WTC11 (cell line): Measurements from ENCODE around the gene PDE4A. TPM values are rescaled to one million over a fixed set of nuclear protein-coding genes. Genes with fewer than 3 reads are reported as not detected.

Experiments used
- CBFB ChIP-seq: sonication (generic); formaldehyde crosslinking; IDR thresholded peaks from 2 replicates; pipeline ENCODE4 v1.8.1; 2022; ENCODE audit warnings: mild to moderate bottlenecking, low read depth, missing genetic modification reagents
- EMX1 ChIP-seq: fragments of 250-450 bp; sonication (Bioruptor Pico); IDR thresholded peaks from 2 replicates; pipeline ENCODE4 v1.8.0; 2021; ENCODE audit warnings: mild to moderate bottlenecking
- FOXP1 ChIP-seq: sonication (generic); formaldehyde crosslinking; IDR thresholded peaks from 2 replicates; pipeline ENCODE4 v1.8.0; 2022; ENCODE audit warnings: missing genetic modification reagents, mild to moderate bottlenecking, moderate library complexity, borderline replicate concordance
- HMGA2 ChIP-seq: fragments of 250-450 bp; sonication (Bioruptor Pico); IDR thresholded peaks from 2 replicates; pipeline ENCODE4 v1.4.0; 2021; ENCODE audit warnings: mild to moderate bottlenecking, moderate library complexity
- IRF2 ChIP-seq: sonication (generic); formaldehyde crosslinking; IDR thresholded peaks from 2 replicates; pipeline ENCODE4 v1.8.0; 2022; ENCODE audit warnings: low read depth, missing genetic modification reagents, borderline replicate concordance
- JUN ChIP-seq: sonication (generic); formaldehyde crosslinking; IDR thresholded peaks from 2 replicates; pipeline ENCODE4 v1.8.0; 2023; ENCODE audit warnings: mild to moderate bottlenecking, missing genetic modification reagents
- KAT7 ChIP-seq: sonication (generic); formaldehyde crosslinking; IDR thresholded peaks from 2 replicates; pipeline ENCODE4 v1.8.1; 2023; ENCODE audit warnings: missing genetic modification reagents, mild to moderate bottlenecking, borderline replicate concordance
- MXD4 ChIP-seq: fragments of 250-450 bp; sonication (Bioruptor Pico); IDR thresholded peaks from 2 replicates; pipeline ENCODE4 v1.8.0; 2021; ENCODE audit warnings: mild to moderate bottlenecking, moderate library complexity, borderline replicate concordance
- NFATC4 ChIP-seq: fragments of 250-450 bp; sonication (Bioruptor Pico); IDR thresholded peaks from 2 replicates; pipeline ENCODE4 v1.9.0; 2021; ENCODE audit warnings: mild to moderate bottlenecking
- NFE2L1 ChIP-seq: sonication (generic); formaldehyde crosslinking; IDR thresholded peaks from 2 replicates; pipeline ENCODE4 v1.8.1; 2023; ENCODE audit warnings: missing genetic modification reagents
- NR1H2 ChIP-seq: sonication (generic); formaldehyde crosslinking; IDR thresholded peaks from 2 replicates; pipeline ENCODE4 v1.9.0; 2021; ENCODE audit warnings: mild to moderate bottlenecking, moderate library complexity, missing genetic modification reagents
- PRRX2 ChIP-seq: fragments of 250-450 bp; sonication (Bioruptor Pico); IDR thresholded peaks from 2 replicates; pipeline ENCODE4 v1.8.0; 2021; ENCODE audit warnings: mild to moderate bottlenecking
- SMAD3 ChIP-seq: sonication (generic); formaldehyde crosslinking; IDR thresholded peaks from 2 replicates; pipeline ENCODE4 v1.8.0; 2022; ENCODE audit warnings: missing genetic modification reagents, mild to moderate bottlenecking, borderline replicate concordance
- TEAD4 ChIP-seq: sonication (generic); formaldehyde crosslinking; IDR thresholded peaks from 2 replicates; pipeline ENCODE4 v1.8.0; 2022; ENCODE audit warnings: mild to moderate bottlenecking, missing genetic modification reagents
- TP53 ChIP-seq: sonication (generic); formaldehyde crosslinking; IDR thresholded peaks from 2 replicates; pipeline ENCODE4 v1.8.1; 2023; ENCODE audit warnings: mild to moderate bottlenecking, missing genetic modification reagents
- ZBTB21 ChIP-seq: sonication (generic); formaldehyde crosslinking; IDR thresholded peaks from 2 replicates; pipeline ENCODE4 v1.8.1; 2023; ENCODE audit warnings: mild to moderate bottlenecking, missing genetic modification reagents, borderline replicate concordance
- ZNF121 ChIP-seq: sonication (generic); formaldehyde crosslinking; IDR thresholded peaks from 2 replicates; pipeline ENCODE4 v1.8.0; 2023; ENCODE audit warnings: missing genetic modification reagents
- ZNF263 ChIP-seq: sonication (generic); formaldehyde crosslinking; IDR thresholded peaks from 2 replicates; pipeline ENCODE4 v1.8.1; 2022; ENCODE audit warnings: low read depth, mild to moderate bottlenecking, moderate library complexity, missing genetic modification reagents
- ZNF423 ChIP-seq: fragments of 250-450 bp; sonication (Bioruptor Pico); IDR thresholded peaks from 2 replicates; pipeline ENCODE4 v2.1.2; 2022; ENCODE audit warnings: mild to moderate bottlenecking, moderate library complexity
- ZNF671 ChIP-seq: fragments of 250-450 bp; sonication (Bioruptor Pico); IDR thresholded peaks from 2 replicates; pipeline ENCODE4 v1.8.0; 2021; ENCODE audit warnings: mild to moderate bottlenecking
- total RNA-seq: library from RNA; stranded (reverse); gene quantifications from 3 replicates; pipeline ENCODE4 v1.2.3, GENCODE V29; 2021
- TF ChIP-seq, protein P1 (sequence below): sonication (generic); formaldehyde crosslinking; IDR thresholded peaks from 2 replicates; pipeline ENCODE4 v1.8.1; 2022; ENCODE audit warnings: low read depth, mild to moderate bottlenecking, moderate library complexity, missing genetic modification reagents, borderline replicate concordance
- TF ChIP-seq, protein P2 (sequence below): fragments of 250-450 bp; sonication (Bioruptor Pico); IDR thresholded peaks from 2 replicates; pipeline ENCODE4 v1.9.0; 2021; ENCODE audit warnings: mild to moderate bottlenecking
- TF ChIP-seq, protein P3 (sequence below): sonication (generic); formaldehyde crosslinking; conservative IDR thresholded peaks from 2 replicates; pipeline ENCODE4 v1.8.1; 2023; ENCODE audit warnings: mild to moderate bottlenecking, low read depth, missing genetic modification reagents, moderate library complexity
- TF ChIP-seq, protein P4 (sequence below): sonication (generic); formaldehyde crosslinking; IDR thresholded peaks from 2 replicates; pipeline ENCODE4 v1.8.1; 2023; ENCODE audit warnings: mild to moderate bottlenecking, missing genetic modification reagents, moderate library complexity
- TF ChIP-seq, protein P5 (sequence below): fragments of 250-450 bp; sonication (Bioruptor Pico); IDR thresholded peaks from 2 replicates; pipeline ENCODE4 v1.9.0; 2021; ENCODE audit warnings: mild to moderate bottlenecking, borderline replicate concordance
- TF ChIP-seq, protein P6 (sequence below): sonication (generic); formaldehyde crosslinking; IDR thresholded peaks from 2 replicates; pipeline ENCODE4 v1.8.0; 2022; ENCODE audit warnings: missing genetic modification reagents
- TF ChIP-seq, protein P7 (sequence below): sonication (generic); formaldehyde crosslinking; IDR thresholded peaks from 2 replicates; pipeline ENCODE4 v1.8.1; 2023; ENCODE audit warnings: mild to moderate bottlenecking, missing genetic modification reagents

Gene PDE4A
- total RNA-seq, 1 experiment from 2014 or later = 5.9 TPM

DNA sequence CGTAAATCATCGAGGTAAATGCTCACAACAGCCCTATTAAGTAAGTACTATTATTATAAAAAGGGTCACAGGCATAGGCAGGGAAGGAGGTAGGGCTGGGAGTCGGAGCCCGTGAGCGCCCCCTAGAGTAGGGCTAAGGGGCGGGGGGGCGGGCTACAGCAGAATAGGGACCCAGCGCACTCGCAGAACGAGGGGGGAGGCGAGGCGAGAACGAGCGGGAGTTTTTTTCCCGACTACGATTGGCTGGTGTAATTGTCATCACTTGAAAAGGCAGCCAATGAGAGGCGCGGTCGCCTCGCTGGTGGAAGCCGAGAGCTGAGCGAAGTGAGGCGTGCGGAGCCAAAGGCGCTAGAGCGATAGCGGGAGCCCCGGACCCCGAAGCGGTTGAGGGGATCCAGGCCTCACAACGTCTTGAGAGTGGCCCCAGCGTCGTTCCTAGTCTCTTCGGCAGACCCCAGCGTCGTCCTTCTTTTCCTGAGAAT lies 58.6 kb downstream of the PDE4A start (continued):
- TF ChIP-seq TP53 (CRISPR knock-in tag) (no peak), NR1H2 (no peak), ZNF671 (CRISPR knock-in tag) (no peak), CBFB (CRISPR knock-in tag) (no peak), NFATC4 (no peak), HMGA2 (CRISPR knock-in tag) (no peak), NFE2L1 (CRISPR knock-in tag) (peak; percentile 74; the same call in 1 of the 2 replicates), ZBTB21 (CRISPR knock-in tag) (no peak), PRRX2 (CRISPR knock-in tag) (no peak), ZNF423 (no peak), EMX1 (CRISPR knock-in tag) (no peak), MXD4 (CRISPR knock-in tag) (no peak), TEAD4 (no peak), KAT7 (CRISPR knock-in tag) (no peak), IRF2 (no peak), SMAD3 (CRISPR knock-in tag) (peak; percentile 79), JUN (CRISPR knock-in tag) (0 out of 2 replicates have a peak, but pooled peaks have one; percentile 35), FOXP1 (CRISPR knock-in tag) (peak; percentile 57; the same call in 1 of the 2 replicates), ZNF263 (CRISPR knock-in tag) (no peak), ZNF121 (no peak)
- TF ChIP-seq, protein P1, sequence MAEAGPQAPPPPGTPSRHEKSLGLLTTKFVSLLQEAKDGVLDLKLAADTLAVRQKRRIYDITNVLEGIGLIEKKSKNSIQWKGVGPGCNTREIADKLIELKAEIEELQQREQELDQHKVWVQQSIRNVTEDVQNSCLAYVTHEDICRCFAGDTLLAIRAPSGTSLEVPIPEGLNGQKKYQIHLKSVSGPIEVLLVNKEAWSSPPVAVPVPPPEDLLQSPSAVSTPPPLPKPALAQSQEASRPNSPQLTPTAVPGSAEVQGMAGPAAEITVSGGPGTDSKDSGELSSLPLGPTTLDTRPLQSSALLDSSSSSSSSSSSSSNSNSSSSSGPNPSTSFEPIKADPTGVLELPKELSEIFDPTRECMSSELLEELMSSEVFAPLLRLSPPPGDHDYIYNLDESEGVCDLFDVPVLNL (CRISPR knock-in tag) = no peak
- TF ChIP-seq, protein P2, sequence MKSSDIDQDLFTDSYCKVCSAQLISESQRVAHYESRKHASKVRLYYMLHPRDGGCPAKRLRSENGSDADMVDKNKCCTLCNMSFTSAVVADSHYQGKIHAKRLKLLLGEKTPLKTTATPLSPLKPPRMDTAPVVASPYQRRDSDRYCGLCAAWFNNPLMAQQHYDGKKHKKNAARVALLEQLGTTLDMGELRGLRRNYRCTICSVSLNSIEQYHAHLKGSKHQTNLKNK (CRISPR knock-in tag) = no peak
- TF ChIP-seq, protein P3, sequence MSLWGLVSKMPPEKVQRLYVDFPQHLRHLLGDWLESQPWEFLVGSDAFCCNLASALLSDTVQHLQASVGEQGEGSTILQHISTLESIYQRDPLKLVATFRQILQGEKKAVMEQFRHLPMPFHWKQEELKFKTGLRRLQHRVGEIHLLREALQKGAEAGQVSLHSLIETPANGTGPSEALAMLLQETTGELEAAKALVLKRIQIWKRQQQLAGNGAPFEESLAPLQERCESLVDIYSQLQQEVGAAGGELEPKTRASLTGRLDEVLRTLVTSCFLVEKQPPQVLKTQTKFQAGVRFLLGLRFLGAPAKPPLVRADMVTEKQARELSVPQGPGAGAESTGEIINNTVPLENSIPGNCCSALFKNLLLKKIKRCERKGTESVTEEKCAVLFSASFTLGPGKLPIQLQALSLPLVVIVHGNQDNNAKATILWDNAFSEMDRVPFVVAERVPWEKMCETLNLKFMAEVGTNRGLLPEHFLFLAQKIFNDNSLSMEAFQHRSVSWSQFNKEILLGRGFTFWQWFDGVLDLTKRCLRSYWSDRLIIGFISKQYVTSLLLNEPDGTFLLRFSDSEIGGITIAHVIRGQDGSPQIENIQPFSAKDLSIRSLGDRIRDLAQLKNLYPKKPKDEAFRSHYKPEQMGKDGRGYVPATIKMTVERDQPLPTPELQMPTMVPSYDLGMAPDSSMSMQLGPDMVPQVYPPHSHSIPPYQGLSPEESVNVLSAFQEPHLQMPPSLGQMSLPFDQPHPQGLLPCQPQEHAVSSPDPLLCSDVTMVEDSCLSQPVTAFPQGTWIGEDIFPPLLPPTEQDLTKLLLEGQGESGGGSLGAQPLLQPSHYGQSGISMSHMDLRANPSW (CRISPR knock-in tag) = no peak
- TF ChIP-seq, protein P4, sequence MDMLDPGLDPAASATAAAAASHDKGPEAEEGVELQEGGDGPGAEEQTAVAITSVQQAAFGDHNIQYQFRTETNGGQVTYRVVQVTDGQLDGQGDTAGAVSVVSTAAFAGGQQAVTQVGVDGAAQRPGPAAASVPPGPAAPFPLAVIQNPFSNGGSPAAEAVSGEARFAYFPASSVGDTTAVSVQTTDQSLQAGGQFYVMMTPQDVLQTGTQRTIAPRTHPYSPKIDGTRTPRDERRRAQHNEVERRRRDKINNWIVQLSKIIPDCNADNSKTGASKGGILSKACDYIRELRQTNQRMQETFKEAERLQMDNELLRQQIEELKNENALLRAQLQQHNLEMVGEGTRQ = no peak
- TF ChIP-seq, protein P5, sequence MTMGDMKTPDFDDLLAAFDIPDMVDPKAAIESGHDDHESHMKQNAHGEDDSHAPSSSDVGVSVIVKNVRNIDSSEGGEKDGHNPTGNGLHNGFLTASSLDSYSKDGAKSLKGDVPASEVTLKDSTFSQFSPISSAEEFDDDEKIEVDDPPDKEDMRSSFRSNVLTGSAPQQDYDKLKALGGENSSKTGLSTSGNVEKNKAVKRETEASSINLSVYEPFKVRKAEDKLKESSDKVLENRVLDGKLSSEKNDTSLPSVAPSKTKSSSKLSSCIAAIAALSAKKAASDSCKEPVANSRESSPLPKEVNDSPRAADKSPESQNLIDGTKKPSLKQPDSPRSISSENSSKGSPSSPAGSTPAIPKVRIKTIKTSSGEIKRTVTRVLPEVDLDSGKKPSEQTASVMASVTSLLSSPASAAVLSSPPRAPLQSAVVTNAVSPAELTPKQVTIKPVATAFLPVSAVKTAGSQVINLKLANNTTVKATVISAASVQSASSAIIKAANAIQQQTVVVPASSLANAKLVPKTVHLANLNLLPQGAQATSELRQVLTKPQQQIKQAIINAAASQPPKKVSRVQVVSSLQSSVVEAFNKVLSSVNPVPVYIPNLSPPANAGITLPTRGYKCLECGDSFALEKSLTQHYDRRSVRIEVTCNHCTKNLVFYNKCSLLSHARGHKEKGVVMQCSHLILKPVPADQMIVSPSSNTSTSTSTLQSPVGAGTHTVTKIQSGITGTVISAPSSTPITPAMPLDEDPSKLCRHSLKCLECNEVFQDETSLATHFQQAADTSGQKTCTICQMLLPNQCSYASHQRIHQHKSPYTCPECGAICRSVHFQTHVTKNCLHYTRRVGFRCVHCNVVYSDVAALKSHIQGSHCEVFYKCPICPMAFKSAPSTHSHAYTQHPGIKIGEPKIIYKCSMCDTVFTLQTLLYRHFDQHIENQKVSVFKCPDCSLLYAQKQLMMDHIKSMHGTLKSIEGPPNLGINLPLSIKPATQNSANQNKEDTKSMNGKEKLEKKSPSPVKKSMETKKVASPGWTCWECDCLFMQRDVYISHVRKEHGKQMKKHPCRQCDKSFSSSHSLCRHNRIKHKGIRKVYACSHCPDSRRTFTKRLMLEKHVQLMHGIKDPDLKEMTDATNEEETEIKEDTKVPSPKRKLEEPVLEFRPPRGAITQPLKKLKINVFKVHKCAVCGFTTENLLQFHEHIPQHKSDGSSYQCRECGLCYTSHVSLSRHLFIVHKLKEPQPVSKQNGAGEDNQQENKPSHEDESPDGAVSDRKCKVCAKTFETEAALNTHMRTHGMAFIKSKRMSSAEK (CRISPR knock-in tag) = no peak
- TF ChIP-seq, protein P6, sequence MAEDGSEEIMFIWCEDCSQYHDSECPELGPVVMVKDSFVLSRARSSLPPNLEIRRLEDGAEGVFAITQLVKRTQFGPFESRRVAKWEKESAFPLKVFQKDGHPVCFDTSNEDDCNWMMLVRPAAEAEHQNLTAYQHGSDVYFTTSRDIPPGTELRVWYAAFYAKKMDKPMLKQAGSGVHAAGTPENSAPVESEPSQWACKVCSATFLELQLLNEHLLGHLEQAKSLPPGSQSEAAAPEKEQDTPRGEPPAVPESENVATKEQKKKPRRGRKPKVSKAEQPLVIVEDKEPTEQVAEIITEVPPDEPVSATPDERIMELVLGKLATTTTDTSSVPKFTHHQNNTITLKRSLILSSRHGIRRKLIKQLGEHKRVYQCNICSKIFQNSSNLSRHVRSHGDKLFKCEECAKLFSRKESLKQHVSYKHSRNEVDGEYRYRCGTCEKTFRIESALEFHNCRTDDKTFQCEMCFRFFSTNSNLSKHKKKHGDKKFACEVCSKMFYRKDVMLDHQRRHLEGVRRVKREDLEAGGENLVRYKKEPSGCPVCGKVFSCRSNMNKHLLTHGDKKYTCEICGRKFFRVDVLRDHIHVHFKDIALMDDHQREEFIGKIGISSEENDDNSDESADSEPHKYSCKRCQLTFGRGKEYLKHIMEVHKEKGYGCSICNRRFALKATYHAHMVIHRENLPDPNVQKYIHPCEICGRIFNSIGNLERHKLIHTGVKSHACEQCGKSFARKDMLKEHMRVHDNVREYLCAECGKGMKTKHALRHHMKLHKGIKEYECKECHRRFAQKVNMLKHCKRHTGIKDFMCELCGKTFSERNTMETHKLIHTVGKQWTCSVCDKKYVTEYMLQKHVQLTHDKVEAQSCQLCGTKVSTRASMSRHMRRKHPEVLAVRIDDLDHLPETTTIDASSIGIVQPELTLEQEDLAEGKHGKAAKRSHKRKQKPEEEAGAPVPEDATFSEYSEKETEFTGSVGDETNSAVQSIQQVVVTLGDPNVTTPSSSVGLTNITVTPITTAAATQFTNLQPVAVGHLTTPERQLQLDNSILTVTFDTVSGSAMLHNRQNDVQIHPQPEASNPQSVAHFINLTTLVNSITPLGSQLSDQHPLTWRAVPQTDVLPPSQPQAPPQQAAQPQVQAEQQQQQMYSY (CRISPR knock-in tag) = no peak
- TF ChIP-seq, protein P7, sequence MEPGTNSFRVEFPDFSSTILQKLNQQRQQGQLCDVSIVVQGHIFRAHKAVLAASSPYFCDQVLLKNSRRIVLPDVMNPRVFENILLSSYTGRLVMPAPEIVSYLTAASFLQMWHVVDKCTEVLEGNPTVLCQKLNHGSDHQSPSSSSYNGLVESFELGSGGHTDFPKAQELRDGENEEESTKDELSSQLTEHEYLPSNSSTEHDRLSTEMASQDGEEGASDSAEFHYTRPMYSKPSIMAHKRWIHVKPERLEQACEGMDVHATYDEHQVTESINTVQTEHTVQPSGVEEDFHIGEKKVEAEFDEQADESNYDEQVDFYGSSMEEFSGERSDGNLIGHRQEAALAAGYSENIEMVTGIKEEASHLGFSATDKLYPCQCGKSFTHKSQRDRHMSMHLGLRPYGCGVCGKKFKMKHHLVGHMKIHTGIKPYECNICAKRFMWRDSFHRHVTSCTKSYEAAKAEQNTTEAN (CRISPR knock-in tag) = no peak
